NCI-H1092 treated with DMSO at 0.1 percent for 48 hours (cell line): ENCODE data around the gene TCTN1.
"Not testable (repeated sequence)": the region's sequence is repeated elsewhere in the genome, so short reads cannot be mapped to it uniquely, and the experiment has no call there.

ENCODE experiments used
- DNase-seq: peaks from one replicate; lab custom pipeline; 2025; lab: John Stamatoyannopoulos, UW

TCTN1 gene

DNA sequence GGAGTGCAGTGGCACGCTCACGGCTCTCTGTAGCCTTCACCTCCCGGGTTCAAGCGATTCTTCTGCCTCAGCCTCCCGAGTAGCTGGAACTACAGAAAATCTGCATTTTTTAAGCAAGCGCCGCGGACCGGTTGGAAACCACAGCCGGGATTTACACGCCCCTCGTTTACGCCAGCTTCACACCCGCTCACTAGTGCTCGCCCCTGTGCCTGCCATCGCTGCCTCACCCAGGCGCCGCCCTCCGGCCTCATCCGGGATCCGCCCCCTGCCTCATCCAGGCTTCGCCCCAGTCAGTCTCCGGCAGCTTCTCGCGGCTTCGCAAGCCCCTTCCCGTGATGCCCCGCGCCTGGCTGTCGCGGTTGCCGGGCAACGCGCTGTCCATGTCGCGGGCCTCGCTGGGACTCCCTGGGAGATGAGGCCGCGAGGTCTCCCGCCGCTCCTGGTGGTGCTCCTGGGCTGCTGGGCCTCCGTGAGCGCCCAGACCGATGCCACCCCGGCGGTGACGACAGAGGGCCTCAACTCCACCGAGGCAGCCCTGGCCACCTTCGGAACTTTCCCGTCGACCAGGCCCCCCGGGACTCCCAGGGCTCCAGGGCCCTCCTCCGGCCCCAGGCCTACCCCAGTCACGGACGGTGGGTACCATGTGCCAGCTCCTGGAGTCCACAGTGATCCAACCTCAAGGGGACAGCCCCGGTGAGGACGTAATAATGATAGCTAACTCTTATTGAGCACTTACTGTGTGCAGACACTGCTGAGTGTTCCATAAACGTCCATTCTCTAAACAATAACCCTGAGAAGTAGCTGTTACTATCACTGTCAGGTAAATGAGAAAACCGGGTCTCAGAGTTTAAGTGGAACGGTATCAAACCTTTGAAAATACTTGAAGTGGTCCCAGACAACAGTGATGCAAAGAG lies at the start of gene TCTN1:
TCTN1 (plus strand) TSS at position 359 of the 914 bp plus-strand sequence; CDS start at position 413, 54 bp downstream.
- DNase-seq: peak; percentile 91

DNA sequence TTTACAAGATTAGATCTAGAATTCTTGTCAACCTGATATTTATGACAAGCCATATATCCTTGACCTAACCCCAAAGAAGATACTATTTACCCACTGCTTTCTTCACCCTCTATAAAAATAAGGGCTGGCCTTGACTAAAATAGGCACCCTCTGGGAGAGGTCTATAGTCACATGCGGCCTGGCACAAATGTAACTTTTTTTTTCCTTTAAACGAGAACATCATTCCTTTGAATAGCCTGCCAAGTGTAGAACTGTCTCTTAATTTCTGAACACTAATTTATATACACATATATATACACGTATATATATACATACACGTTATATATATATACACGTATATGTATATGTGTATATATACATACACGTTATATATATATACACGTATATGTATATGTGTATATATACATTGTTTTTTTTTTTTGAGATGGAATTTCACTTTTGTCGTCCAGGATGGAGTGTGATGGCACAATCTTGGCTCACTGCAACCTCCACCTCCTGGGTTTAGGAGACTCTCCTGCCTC lies 49.4 kb upstream of the TCTN1 start:
- no peak for DNase-seq

DNA sequence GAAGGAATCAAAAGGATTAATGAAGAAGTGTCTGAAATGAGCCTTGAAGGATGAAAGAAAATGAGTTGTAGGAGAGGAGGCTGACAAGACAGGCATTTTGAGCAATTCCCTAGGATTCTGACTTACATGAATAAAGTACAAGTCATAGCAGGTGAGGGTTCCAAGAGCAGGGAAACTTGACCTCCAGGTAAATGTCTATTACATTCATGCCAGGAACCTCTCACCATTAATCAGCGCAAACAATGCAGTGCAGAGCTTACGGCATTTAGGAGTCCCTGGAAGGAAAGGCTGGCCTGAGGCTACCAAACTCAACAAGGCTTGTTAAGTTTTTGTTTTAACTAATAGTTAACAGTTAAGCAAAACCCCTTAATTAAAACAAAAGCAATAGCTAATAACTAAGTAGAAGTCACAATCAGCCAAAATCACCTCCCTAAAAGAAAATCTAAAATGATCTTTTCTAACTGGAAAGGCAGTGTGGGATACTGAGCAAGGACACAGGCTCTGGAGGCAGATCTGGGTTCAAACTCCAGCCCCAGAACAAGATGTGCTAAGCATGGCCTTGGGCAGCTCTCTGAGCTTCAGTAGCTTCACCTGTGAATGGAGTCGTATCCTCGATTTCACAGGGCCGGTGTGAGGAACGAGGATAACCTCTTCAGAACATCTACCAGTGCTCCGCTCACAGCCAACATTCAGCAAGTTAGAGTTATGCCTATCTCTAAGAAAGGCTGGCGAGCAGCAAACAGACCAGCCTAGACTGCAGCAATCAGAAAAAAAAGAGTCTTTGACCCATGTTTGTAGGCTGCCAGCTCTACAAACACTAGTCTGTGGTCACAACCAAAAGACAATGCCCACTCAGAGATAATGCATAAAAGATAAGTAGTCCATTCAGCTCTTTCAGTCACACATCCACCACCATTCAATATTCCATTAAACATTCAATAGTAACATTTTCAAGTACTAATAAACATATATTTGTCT lies 47.7 kb upstream of the TCTN1 start:
- DNase-seq: peak; percentile 1

DNA sequence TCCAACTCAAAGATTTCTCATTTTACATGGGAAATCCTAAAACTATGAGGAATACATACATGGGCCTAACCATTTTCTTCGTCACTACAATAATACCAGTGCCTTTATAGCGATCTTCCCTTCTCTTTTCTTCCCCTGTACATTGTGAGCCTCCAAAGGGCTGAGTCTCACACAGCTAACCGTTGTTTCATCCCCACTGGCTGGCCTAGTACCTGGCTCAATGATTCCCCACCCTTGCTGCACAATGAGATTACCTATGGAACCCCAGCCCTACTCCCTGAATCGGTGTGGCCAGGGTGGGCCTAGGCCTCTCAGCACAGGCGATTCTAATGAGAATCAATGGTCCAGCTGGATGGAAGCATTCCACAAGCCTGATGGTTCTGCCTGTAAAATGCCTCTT lies 46.9 kb upstream of the TCTN1 start:
- DNase-seq: no peak

DNA sequence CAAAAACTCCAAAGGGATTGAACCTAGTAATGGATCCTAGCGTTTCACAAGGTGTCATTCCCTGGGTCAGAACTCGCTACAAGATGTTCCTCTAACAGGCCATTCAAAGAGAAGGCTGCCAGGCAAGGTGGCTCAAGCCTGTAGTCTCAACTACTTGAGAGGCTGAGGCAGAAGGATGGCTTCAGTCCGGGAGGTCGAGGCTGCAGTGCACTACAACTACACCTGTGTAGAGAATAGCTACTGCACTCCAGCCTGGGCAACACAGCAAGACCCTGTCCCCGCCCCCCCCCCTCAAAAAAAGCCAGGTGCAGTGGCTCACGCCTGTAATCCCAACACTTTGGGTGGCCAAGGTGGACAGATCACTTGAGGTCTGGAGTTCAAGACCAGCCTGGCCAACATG lies 45.2 kb upstream of the TCTN1 start:
- no peak for DNase-seq

DNA sequence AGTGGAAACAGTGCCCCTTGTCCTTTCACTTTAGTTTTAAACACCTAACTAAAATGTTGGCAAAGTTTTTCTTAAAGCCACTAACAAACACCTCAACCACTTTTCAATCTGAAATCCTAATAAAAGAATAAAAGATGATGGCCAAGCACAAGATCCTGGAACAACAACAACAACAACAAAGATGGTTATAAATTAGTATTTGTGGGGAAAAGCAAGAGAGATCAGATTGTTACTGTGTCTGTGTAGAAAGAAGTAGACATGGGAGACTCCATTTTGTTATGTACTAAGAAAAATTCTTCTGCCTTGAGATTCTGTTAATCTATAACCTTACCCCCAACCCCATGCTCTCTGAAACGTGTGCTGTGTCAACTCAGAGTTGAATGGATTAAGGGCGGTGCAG lies 44.1 kb upstream of the TCTN1 start:
- not testable (repeated sequence) for DNase-seq

DNA sequence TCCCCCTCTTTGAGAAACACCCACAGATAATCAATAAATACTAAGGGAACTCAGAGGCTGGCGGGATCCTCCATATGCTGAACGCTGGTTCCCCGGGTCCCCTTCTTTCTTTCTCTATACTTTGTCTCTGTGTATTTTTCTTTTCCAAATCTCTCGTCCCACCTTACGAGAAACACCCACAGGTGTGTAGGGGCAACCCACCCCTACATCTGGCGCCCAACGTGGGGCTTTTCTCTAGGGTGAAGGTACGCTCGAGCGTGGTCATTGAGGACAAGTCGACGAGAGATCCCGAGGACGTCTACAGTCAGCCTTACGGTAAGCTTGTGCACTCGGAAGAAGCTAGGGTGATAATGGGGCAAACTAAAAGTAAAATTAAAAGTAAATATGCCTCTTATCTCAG lies 43.1 kb upstream of the TCTN1 start:
- not testable (repeated sequence) for DNase-seq

DNA sequence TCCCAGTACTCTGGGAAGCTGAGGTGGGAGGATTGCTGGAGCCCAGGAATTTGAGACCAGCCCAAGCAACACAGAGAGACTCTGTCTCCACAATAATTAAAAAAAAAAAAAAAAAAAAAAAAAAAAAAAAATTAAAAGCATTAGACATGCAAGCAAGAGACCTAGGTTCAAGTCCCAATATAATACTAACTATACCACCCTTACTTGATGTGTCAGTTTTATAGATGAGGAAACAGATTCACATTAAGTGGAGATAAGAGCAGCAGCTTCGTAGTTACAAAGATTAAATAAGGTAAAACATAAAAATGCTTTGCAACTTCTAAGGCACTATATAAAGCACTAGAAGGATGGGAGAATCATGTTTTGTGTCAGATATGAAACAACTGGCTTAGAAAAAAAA lies 39.9 kb upstream of the TCTN1 start:
- no peak for DNase-seq

DNA sequence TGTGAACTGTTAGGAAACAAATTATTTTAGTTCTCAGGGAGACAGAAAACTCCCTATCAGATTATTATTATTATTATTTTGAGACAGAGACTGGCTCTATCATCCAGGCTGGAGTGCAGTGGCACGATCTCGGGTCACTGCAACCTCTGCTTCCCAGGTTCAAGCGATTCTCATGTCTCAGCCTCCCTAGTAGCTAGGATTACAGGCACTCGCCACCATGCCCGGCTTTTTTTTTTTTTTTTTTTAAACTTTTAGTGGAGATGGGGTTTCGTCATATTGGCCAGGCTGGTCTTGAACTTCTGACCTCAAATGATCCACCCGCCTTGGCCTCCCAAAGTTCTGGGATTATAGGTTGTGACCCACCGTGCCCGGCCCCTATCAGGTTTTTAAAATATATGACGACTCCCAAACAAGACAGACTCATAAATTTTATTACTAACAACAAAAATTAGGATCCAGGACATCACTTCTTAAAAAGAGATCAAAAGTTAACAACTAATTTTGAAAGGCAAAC lies 39.2 kb upstream of the TCTN1 start:
- DNase-seq: not testable (repeated sequence)

DNA sequence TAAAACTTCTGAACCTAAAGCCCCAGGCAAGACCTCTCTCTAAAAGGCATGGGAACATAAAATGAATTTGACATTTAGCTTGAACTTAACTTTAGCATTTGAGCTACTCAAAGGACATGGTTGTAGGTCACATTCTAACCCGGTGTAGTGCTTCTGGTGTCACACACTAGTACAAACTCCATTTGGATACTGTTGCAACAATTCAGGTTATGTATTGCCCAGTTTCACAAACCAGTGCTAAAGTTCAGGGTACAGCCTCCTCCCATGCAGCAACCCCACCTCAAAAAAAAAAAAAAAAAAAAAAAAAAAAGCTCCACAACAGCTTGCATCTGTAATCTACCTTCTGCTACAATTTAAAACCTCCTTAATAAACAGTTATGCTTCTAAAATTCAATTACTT lies 38.6 kb upstream of the TCTN1 start:
- DNase-seq: no peak

DNA sequence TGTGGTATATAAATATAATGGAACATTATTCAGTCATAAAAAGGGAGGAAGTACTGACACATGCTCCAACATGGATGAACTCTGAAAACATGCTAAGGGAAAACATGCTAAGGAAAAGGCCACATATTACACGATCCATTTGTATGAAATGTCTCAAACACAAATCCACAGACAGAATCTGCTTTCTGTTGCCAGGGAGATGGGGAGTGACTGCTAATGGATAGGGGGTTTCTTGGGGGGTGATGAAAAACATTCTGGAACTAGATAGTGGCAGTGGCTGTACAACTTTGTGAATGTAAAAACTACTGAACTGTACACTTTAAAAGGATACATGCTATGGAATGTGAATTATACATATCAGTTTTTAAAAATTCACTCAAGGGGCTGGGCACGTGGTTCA lies 37.4 kb upstream of the TCTN1 start:
- DNase-seq: no peak

DNA sequence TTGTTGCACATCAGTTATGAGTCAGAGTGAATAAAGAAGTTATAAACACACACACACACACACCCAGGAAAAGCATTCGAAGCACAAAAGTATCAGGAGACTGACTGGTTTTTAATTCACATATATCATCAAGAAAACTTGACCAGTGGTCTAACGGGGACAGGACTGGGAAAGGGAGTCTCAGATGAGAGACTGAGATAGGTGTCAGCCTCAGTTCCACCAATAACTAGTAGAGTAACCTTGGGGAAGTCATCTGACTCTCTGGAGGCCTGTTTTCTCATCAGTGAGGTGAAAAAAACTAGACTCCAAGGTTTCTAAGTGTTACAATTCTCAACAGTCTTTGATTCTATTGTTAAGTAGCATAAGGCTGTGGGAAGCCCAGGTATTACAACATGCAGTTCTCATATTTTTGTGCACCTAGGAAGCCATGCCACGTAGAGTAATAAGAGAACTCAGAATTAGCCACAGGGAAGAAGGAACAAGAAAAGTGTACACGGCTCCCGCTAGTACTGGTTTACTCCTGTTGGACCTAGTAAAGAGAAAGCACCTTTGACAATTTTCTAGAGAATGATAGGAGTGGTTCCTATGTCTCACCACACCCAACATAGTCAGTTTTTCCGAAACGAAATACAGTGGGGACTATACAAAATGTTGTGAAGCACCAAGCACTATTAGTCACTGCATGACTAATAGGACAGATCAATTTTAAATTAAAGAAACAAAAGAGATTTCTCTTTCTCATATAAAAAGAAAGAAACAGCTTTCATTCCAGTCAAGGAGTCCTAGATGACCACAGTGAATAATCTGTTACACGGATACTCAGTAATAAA lies 35.9 kb upstream of the TCTN1 start:
- DNase-seq: no peak

DNA sequence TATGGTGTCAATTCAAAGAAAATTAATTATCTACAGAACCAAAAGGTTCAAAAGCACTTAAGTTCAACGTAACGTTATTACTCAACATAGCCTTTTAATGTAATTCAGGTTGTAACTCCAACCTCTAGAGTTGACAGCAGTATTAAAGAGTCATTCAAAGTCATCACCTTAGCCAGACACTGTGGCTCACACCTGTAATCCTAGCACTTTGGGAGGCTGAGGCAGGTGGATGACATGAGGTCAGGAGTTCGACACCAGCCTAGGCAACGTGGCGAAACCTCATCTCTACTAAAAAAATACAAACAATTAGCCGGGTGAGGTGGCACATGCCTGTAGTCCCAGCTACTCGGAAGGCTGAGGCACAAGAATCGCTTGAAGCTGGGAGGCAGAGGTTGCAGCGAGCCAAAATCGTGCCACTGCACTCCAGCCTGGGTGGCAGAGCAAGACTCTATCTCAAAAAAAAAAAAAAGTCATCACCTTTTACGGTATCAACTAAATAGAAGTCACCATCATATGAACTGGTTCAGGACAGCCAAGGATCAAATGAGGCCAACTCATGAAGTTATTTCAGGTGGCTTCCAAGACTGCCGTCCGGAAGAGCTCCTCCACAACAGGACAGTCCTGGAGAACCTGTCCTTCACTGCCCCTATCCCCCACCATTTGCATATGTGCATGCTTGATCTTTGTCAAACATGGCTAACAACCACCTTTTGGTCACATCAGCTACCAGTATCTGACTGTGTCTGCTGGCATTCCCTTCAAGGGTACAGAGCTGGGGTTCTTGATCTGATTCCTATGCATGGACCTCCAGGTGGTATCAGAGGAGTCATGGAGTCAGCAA lies 35.0 kb upstream of the TCTN1 start:
- no peak for DNase-seq

DNA sequence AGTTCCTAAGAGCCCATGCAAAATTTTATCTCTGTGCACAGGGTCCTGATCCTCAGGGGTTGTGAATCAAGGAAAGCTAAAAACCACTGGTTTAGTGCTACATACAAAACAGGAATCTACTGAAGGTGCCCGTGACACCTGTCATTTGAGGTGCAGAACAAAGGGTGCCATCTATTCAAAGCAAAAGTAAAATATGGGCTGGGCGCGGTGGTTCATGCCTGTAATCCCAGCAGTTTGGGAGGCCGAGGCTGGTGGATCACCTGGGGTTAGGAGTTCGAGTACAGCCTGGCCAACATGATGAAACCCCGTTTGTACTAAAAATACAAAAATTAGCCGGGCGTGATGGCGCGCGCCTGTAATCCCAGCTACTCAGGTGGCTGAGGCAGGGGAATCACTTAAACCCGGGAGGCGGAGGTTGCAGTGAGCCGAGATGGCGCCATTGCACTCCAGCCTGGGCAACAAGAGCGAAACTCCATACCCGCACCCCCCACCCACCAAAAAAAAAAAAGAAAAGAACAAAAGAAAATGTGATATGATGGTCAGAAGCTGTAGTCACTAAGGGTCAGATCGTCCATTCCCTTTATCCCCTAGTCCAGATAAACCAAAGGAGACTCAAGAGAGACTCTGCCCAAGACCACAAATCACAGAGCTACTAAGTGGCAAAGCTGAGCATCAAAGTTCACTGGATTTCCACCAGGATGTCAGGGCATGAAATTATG lies 34.2 kb upstream of the TCTN1 start:
- DNase-seq: no peak

DNA sequence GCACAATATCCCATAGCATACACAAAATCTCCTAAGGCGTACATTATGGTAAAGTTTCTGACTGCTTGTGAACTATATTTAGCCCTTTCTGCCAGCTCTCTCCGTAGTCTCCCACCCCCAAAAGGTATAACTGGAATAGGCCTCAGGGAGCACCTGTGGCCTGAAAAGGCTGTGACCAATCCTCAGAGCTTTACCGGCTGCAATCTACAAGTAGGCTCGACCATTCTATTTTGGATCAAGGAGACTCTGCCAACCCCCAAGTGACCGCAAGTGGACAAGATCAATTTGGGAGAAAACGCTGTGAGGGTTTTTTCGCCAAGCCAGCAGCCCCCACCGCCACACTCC lies 32.0 kb upstream of the TCTN1 start:
- DNase-seq: no peak

DNA sequence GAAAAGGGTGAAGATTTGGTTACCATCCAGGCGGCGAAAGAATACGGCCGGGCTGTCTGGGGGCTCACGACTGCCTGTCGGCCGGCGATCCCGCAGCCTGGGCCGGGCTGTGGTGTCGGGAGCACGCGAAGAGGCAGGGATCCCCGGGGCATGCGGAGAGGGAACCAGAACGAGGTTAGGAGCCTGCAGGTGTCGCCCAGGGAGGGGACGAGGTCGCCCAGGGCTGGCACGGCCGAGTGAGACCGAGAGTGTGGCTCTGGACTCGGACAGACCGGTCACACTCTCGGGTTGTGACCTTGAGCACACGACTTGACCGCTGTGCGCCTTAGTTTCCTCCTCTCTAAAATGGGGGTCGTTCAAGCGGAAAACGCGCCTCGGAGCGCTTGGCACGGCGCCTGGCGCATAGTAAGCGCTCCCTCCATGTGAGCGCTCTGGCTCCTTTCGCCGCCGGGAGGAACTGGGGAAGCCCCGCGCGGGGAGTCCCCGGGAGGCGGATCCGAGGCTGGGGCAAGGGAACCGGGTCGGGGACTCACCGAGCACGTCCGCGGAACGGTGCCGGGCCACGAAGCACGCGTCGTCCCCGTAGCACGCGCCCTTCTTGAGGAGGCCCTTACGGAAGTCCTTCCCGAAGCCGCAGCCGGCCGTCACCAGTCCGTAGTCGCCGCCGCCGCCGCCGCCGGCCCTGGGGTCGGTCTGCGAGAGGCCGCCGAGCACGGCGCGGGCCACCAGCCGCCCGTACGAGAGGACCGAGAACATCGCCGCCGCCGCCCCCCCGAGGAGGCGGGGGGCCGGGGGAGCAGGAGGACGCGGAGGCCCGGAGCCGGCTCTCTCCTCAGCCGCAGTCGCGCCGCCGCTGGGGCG lies 31.4 kb upstream of the TCTN1 start:
- DNase-seq: peak; percentile 45

DNA sequence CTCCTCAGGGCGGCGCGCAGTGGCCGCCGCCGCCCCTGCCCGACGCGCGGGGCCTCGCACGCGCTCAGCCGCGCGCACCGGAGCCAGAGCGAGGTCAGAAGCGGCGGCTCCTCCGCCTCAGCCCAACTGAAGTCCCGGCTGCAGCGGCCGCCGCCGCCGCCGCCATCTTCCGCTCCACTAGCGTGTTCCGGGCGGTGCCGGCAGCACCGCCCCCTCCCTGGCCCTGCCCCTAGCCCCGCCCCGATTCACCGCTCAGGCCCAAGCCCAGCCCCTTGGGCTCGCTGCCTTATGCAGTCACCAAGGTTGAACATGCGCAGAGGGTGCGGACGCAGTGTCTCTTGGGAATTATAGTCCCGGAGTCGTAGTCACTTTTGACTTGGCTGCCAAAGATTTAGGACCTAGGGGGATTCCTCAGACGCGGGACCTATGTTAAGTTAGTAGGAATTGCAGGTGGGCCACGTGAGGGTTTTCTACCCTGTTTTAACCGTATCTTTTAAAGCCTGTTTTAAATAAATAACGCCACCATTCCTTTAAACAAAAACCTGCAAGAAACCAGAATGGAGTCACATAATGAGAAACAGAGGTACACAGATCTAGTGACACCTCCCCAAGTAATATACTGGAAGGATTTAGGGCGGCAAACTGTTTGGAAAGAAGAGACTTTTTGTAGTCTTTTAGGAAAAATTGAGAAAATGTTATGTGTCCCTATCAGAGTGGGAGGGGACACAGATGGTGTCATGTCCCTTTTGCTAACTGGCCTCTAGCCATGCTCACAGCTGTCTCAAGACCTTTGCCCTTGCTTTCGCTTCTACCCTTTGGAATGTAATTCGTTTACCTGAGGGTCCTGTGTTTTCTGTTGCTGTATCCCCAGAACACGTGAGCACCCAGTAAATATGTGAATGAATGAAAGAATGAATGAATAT lies 30.5 kb upstream of the TCTN1 start, which contains the start of gene PPTC7:
PPTC7 (minus strand) TSS at position 182 of the 923 bp plus-strand sequence. CDS start 287 bp downstream, outside the sequence.
- peak; percentile 85 for DNase-seq
